GM10248 (cell line): ENCODE results near the gene DLL4.

Experiments
- CTCF ChIA-PET: fragments of 300-600 bp; sonication (Branson Sonifier 250); formaldehyde crosslinking; extraction: SDS; loops from one replicate; lab custom pipeline; 2021; ENCODE audit warnings: antibody characterized with exemption; lab: Yijun Ruan, JAX
- POLR2A ChIA-PET: fragments of 350-650 bp; sonication (Branson Sonifier 250); formaldehyde crosslinking; extraction: SDS; loops from one replicate; lab custom pipeline; 2020; ENCODE audit warnings: antibody characterized with exemption; lab: Yijun Ruan, JAX
- DNase-seq: peaks from one replicate; pipeline ENCODE4 v3.0.0; 2012; ENCODE audit errors: extremely low spot score
- CTCF ChIP-seq: IDR thresholded peaks from 2 replicates; pipeline ENCODE4 v1.5.1; 2012; ENCODE audit warnings: mild to moderate bottlenecking, low read depth; ENCODE audit errors: extremely low read depth, missing control alignments, control extremely low read depth

DLL4 gene

GRCh38 chr15:40891810-40892446 is 37.2 kb upstream of the DLL4 start:
- CTCF ChIA-PET: interaction anchor here (0.7 to 5.8 kb wide), 30 partner anchors 8 to 378 kb away, joined by 3 to 294 read pairs (median 4); partner anchors contain the start of genes DNAJC17, GCHFR, RHOV and ZFYVE19
- peak; percentile 84 for TF ChIP-seq CTCF
- POLR2A ChIA-PET: interaction anchor here (1.1 to 1.4 kb wide), 3 partner anchors 19 to 22 kb away, joined by 4 to 10 read pairs (median 7); no protein-coding TSS in a partner anchor
- peak; percentile 61 for DNase-seq

GRCh38 chr15:40892447-40893012 is 36.6 kb upstream of the DLL4 start:
- POLR2A ChIA-PET: interaction anchor here (1.1 to 1.4 kb wide), 3 partner anchors 19 to 23 kb away, joined by 4 to 10 read pairs (median 7); no protein-coding TSS in a partner anchor
- DNase-seq: no peak
- CTCF ChIA-PET: interaction anchor here (0.7 to 5.8 kb wide), 30 partner anchors 8 to 378 kb away, joined by 3 to 294 read pairs (median 4); partner anchors contain the start of genes DNAJC17, GCHFR, RHOV and ZFYVE19
- no peak for TF ChIP-seq CTCF

- no peak for DNase-seq
- ChIA-PET CTCF (interaction anchor here (0.8 to 5.8 kb wide), 23 partner anchors 8 to 373 kb away, joined by 3 to 294 read pairs (median 6); partner anchors contain the start of genes C15orf62, KNL1 and RHOV), POLR2A (interaction anchor here (1.4 kb wide), 1 partner anchor 20 kb away, joined by 15 read pairs; the partner anchor contains the start of gene RHOV)
- TF ChIP-seq CTCF: no peak
Observed at GRCh38 chr15:40893019-40893670, 36.0 kb upstream of the DLL4 start.

- peak; percentile 95 for TF ChIP-seq CTCF
- POLR2A ChIA-PET: interaction anchor here (0.7 to 1.4 kb wide), 7 partner anchors 20 to 59 kb away, joined by 3 to 15 read pairs (median 5); partner anchors contain the start of genes CHAC1 and RHOV
- peak; percentile 96 for DNase-seq
- CTCF ChIA-PET: interaction anchor here (0.6 to 4.7 kb wide), 58 partner anchors 9 to 451 kb away, joined by 3 to 112 read pairs (median 4); partner anchors contain the start of genes C15orf62, CCDC32, CHAC1 and CHP1
Observed at GRCh38 chr15:40893733-40894680, 35.1 kb upstream of the DLL4 start, which contains the start of gene VPS18. Gene VPS18 (plus strand): TSS chr15:40894450. CDS start chr15:40894769, 319 bp downstream.

GRCh38 chr15:40894681-40895448 is 34.3 kb upstream of the DLL4 start:
- POLR2A ChIA-PET: interaction anchor here (0.7 to 1.4 kb wide), 7 partner anchors 21 to 305 kb away, joined by 3 to 15 read pairs (median 5); partner anchors contain the start of genes CHAC1 and RHOV

More at GRCh38 chr15:40894681-40895448, 34.3 kb upstream of the DLL4 start:
- TF ChIP-seq CTCF: peak; percentile 22
- peak; percentile 69 for DNase-seq
- CTCF ChIA-PET: interaction anchor here (0.6 to 4.7 kb wide), 59 partner anchors 10 to 452 kb away, joined by 3 to 112 read pairs (median 4); partner anchors contain the start of genes CHAC1, CHP1, DLL4 and KNL1
